GM12878 (cell line): ENCODE measurements around the gene TTLL10. TPM values are rescaled to one million over a fixed set of nuclear protein-coding genes. Genes with fewer than 3 reads are reported as not detected.

ENCODE experiments used
- BMI1 ChIP-seq: fragments of 450-650 bp; IDR thresholded peaks from 2 replicates; pipeline ENCODE4 v1.6.1; 2016; ENCODE audit warnings: mild to moderate bottlenecking, moderate library complexity, borderline replicate concordance
- CEBPZ ChIP-seq: fragments of 150-350 bp; IDR thresholded peaks from 2 replicates; pipeline ENCODE4 v1.6.1; 2016; ENCODE audit warnings: low read depth, low read length
- CUX1 ChIP-seq: IDR thresholded peaks from 2 replicates; pipeline ENCODE4 v1.6.1; 2012; ENCODE audit warnings: improper control_type of control experiment, low read depth, low read length; ENCODE audit not compliant: insufficient replicate concordance
- HDAC6 ChIP-seq: fragments of 200-600 bp; sonication (generic); IDR thresholded peaks from one replicate; pipeline ENCODE4 v1.8.0; 2017; ENCODE audit warnings: antibody characterized with exemption; ENCODE audit not compliant: unreplicated experiment
- NRF1 ChIP-seq: conservative IDR thresholded peaks from 2 replicates; pipeline ENCODE4 v1.6.1; 2011; ENCODE audit warnings: mild to moderate bottlenecking, low read depth, low read length, improper control_type of control experiment
- SRF ChIP-seq, 2 experiments: IDR thresholded peaks; 2 replicates each; pipeline ENCODE4 v1.6.1; 2011; ENCODE audit warnings: low read depth in 2 of 2, low read length in 2 of 2, mild to moderate bottlenecking in 1 of 2, moderate library complexity in 1 of 2
- ZNF274 ChIP-seq: IDR thresholded peaks from one replicate; pipeline ENCODE4 v1.8.0; 2011; ENCODE audit not compliant: insufficient read length, insufficient read depth
- ZNF622 ChIP-seq: fragments of 450-650 bp; IDR thresholded peaks from 2 replicates; pipeline ENCODE4 v1.6.1; 2017; ENCODE audit warnings: mild to moderate bottlenecking, inconsistent platforms
- ZZZ3 ChIP-seq: IDR thresholded peaks from 2 replicates; pipeline ENCODE4 v1.6.1; 2011; ENCODE audit warnings: low read depth; ENCODE audit not compliant: control insufficient read depth, insufficient read length
- polyA plus RNA-seq, 11 experiments: library from polyadenylated mRNA; depleted of rRNA in 4 of 11; unstranded in 6 of 11; stranded (reverse) in 5 of 11; fragments of >200 nt; fragmentation: Nextera tagmentation in 4 of 11; fragmentation: Illumina TruSeq in 1 of 11; extraction: Ambion mirVana in 4 of 11; extraction: Trizol in 1 of 11; gene quantifications; 1 replicate in 1 of 11; 2 replicates in 10 of 11; pipeline versions ENCODE4 v1.2.1 to v1.2.3, GENCODE V29; 2011 to 2016; ENCODE audit warnings: inconsistent platforms in 2 of 11, missing spikeins in 2 of 11, low read depth in 1 of 11
- total RNA-seq, 4 experiments: library from RNA; depleted of rRNA in 3 of 4; stranded (reverse); fragments of >200 nt in 3 of 4; fragmentation: Illumina TruSeq in 1 of 4; extraction: Trizol in 1 of 4; gene quantifications; 2 replicates each; pipeline versions ENCODE4 v1.2.1 to v1.2.3, GENCODE V29; 2013 to 2021

TTLL10 gene
- total and polyA plus RNA-seq, 10 of the 15 experiments (the other 5 are each of a cell fraction or from before 2014, with no cell fraction given), result not detected

- TF ChIP-seq CUX1 (no peak), NRF1 (no peak), HDAC6 (no peak), SRF (IDR thresholded peaks at IDR 0.05; ENCODE audit: low read depth in 2 of 2, low read length in 2 of 2) (no peak), CEBPZ (no peak), ZNF274 (no peak), BMI1 (no peak), ZZZ3 (no peak), ZNF622 (no peak)
- TF ChIP-seq, all 136 proteins: peak for 0
Measured at GRCh38 chr1:1130206-1131120, 43.2 kb upstream of the TTLL10 start (continued).
